ENCODE data around the gene MRPL12. TPM values are rescaled to one million over a fixed set of nuclear protein-coding genes. Genes with fewer than 3 reads are reported as not detected.

MRPL12 gene
- total and polyA plus RNA-seq, 2 of the 13 experiments (the other 11 are each of a cell fraction or from before 2014, with no cell fraction given) = 39.1 to 94.1 TPM

DNA sequence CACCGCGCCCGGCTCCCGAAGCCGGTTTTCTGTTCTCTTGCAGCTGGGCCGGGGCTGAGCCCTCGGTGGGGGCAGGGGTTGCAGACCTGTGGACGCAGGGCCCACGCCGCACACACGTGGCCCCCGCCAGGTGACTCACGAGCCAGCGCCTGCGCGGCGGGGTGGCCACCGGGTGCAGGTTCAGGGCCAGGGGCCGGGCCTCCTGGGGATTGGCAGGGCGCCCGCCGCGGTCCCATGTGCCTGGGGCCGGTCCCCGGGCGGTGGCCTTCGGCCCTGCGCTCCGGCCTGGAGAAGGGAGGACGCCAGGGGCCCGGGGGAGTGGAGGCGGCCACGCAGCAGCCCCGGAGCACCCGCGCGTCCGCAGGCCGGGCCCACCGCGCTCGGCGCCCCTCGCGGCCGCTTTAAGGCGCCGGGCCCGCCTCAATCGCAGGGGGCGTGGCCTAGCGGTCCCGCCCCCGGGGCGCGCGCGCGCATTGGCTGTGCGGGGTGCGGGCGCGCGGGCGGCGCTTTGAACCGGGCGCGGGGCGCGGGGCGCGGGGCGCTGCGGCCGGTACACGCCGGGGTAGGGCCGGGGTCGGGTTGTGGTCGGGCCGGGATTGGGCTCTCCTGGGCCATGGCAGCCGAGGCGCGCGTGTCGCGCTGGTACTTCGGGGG, 8.8 kb downstream of the MRPL12 start, which contains the start of gene SLC25A10 (continued):
- peak; percentile 93 for TF ChIP-seq ZNF839 (CRISPR knock-in tag; IDR thresholded peaks at IDR 0.05; ENCODE audit: borderline replicate concordance)
- no peak for TF ChIP-seq ZNF382 (CRISPR knock-in tag; IDR thresholded peaks at IDR 0.05; ENCODE audit: borderline replicate concordance)
- peak; percentile 93 for TF ChIP-seq IRF2 (CRISPR knock-in tag; IDR thresholded peaks at IDR 0.05)
- TF ChIP-seq NFIC (IDR thresholded peaks at IDR 0.05; ENCODE audit: low read length) = peak; percentile 34; the same call in 1 of the 2 replicates
- TF ChIP-seq ZNF674 (CRISPR knock-in tag; IDR thresholded peaks at IDR 0.05; ENCODE audit: low read depth) = peak; percentile 87
- peak; percentile 96 for TF ChIP-seq CBX5 (CRISPR knock-in tag; IDR thresholded peaks at IDR 0.05; ENCODE audit: borderline replicate concordance)
- peak; percentile 90 for TF ChIP-seq ZFY (CRISPR knock-in tag; IDR thresholded peaks at IDR 0.05)
- peak; percentile 94 for TF ChIP-seq NCOA1 (CRISPR knock-in tag; IDR thresholded peaks at IDR 0.05)
- TF ChIP-seq ZSCAN22 (CRISPR knock-in tag; IDR thresholded peaks at IDR 0.05) = peak; percentile 67; the same call in 1 of the 2 replicates
- TF ChIP-seq NR1H2 (CRISPR knock-in tag; IDR thresholded peaks at IDR 0.05; ENCODE audit: borderline replicate concordance, low read depth) = peak; percentile 95
- TF ChIP-seq NFE2L2 (IDR thresholded peaks at IDR 0.05; ENCODE audit: low read length) = no peak
- TF ChIP-seq, protein P1, sequence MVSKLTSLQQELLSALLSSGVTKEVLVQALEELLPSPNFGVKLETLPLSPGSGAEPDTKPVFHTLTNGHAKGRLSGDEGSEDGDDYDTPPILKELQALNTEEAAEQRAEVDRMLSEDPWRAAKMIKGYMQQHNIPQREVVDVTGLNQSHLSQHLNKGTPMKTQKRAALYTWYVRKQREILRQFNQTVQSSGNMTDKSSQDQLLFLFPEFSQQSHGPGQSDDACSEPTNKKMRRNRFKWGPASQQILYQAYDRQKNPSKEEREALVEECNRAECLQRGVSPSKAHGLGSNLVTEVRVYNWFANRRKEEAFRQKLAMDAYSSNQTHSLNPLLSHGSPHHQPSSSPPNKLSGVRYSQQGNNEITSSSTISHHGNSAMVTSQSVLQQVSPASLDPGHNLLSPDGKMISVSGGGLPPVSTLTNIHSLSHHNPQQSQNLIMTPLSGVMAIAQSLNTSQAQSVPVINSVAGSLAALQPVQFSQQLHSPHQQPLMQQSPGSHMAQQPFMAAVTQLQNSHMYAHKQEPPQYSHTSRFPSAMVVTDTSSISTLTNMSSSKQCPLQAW (CRISPR knock-in tag; IDR thresholded peaks at IDR 0.05) = peak; percentile 80
- peak; percentile 83; the same call in 1 of the 2 replicates for TF ChIP-seq NCOA5 (CRISPR knock-in tag; IDR thresholded peaks at IDR 0.05)
- peak; percentile 30; the same call in 1 of the 2 replicates for TF ChIP-seq STAG1 (CRISPR knock-in tag; IDR thresholded peaks at IDR 0.05)
- peak; percentile 95; the same call in 1 of the 2 replicates for TF ChIP-seq SMAD9 (CRISPR knock-in tag; IDR thresholded peaks at IDR 0.05)
- no peak for TF ChIP-seq HMG20B (CRISPR knock-in tag; conservative IDR thresholded peaks at IDR 0.05)
- TF ChIP-seq KMT2B (CRISPR knock-in tag; IDR thresholded peaks at IDR 0.05) = peak; percentile 89
- TF ChIP-seq KDM2A (CRISPR knock-in tag; IDR thresholded peaks at IDR 0.05; ENCODE audit: borderline replicate concordance, low read depth) = peak; percentile 99
- TF ChIP-seq, protein P2, sequence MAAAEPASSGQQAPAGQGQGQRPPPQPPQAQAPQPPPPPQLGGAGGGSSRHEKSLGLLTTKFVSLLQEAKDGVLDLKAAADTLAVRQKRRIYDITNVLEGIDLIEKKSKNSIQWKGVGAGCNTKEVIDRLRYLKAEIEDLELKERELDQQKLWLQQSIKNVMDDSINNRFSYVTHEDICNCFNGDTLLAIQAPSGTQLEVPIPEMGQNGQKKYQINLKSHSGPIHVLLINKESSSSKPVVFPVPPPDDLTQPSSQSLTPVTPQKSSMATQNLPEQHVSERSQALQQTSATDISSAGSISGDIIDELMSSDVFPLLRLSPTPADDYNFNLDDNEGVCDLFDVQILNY (CRISPR knock-in tag; conservative IDR thresholded peaks at IDR 0.05) = peak; percentile 86
- TF ChIP-seq FOXP1 (IDR thresholded peaks at IDR 0.05) = no peak
- TF ChIP-seq FOXP1 (CRISPR knock-in tag; IDR thresholded peaks at IDR 0.05) = peak; percentile 37; the same call in 1 of the 2 replicates
- peak; percentile 98 for TF ChIP-seq ZNF552 (CRISPR knock-in tag; IDR thresholded peaks at IDR 0.05; ENCODE audit: borderline replicate concordance)
- TF ChIP-seq YEATS4 (CRISPR knock-in tag; IDR thresholded peaks at IDR 0.05; ENCODE audit: borderline replicate concordance) = peak; percentile 99
- TF ChIP-seq ZNF629 (CRISPR knock-in tag; conservative IDR thresholded peaks at IDR 0.05) = peak; percentile 77
- peak; percentile 97 for TF ChIP-seq FOSL2 (CRISPR knock-in tag; IDR thresholded peaks at IDR 0.05)
- peak; percentile 95; the same call in 1 of the 2 replicates for TF ChIP-seq ZNF720 (CRISPR knock-in tag; IDR thresholded peaks at IDR 0.05)
- TF ChIP-seq, protein P3, sequence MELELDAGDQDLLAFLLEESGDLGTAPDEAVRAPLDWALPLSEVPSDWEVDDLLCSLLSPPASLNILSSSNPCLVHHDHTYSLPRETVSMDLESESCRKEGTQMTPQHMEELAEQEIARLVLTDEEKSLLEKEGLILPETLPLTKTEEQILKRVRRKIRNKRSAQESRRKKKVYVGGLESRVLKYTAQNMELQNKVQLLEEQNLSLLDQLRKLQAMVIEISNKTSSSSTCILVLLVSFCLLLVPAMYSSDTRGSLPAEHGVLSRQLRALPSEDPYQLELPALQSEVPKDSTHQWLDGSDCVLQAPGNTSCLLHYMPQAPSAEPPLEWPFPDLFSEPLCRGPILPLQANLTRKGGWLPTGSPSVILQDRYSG (CRISPR knock-in tag; IDR thresholded peaks at IDR 0.05) = peak; percentile 99
- TF ChIP-seq ZMAT3 (CRISPR knock-in tag; conservative IDR thresholded peaks at IDR 0.05) = peak; percentile 100
- no peak for TF ChIP-seq MBNL3 (CRISPR knock-in tag; conservative IDR thresholded peaks at IDR 0.05)
- TF ChIP-seq EZH2 (conservative IDR thresholded peaks at IDR 0.05; ENCODE audit: low read depth, low read length) = no peak
- peak; percentile 89 for TF ChIP-seq GABPB1 (CRISPR knock-in tag; IDR thresholded peaks at IDR 0.05)

All from HepG2 (cell line).